ENCODE results near the gene OTOA.
"Not testable (repeated sequence)": the region's sequence is repeated elsewhere in the genome, so short reads cannot be mapped to it uniquely, and the experiment has no call there.

The OTOA gene

DNA sequence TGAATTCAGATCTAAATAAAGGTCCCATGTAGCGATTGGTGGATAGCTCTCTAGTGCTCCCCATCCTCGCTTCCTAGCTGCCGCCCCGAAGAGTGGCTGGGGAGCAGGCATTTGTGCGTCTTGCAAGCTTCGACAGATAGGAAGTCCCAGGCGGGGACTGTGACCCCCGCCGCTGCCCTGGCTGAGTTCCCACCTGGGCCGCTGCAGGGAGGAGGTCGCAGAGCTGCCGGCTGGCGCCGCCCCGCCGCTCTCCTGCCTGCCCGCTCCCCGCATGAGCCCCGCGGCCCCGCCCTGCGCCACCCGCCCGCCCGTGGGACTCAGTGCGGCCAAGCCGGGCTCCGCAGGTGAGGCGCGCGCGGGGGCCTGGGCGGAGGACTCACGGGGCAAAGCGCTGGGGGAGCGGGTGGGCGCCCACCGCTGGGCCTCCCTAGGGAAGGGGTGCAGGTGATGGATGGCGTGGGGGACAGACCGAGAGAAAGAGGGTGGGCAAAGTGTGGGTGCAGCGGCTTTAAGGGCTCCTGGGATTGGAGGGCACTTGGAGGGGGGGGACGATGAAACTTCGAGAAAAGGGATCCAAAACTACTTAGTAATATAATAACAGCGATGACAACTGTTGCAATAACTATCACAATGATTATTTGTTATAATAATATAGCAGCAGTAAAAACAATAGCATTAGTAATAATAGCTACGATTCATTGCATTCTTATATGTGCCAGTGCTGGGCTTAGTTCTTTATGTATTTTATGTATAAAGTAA is at the start of gene OTOA:
OTOA (plus strand) TSS at position 80 of the 759 bp plus-strand sequence. CDS start 14,547 bp downstream, outside the sequence.
- no peak for DNase-seq

DNA sequence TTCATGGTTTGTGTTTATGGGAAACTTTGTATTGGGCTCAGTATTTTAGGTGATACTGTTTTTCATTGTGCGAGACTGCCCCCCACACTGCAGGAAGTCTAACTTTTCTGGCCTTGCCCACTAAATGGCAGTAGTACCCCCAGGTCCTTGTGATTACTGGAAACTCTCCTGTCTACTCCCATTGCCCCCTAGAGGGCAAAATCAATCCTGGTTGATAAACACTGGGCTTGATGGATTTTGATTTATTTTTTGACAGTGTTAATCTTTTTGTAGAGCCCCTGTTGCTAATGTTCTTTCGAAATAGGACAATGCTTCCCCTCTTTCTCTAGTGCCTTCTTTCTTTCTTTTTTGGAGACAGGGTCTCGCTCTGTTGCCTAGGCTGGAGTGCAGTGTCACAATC is 48.9 kb upstream of the OTOA start:
- DNase-seq = no peak

DNA sequence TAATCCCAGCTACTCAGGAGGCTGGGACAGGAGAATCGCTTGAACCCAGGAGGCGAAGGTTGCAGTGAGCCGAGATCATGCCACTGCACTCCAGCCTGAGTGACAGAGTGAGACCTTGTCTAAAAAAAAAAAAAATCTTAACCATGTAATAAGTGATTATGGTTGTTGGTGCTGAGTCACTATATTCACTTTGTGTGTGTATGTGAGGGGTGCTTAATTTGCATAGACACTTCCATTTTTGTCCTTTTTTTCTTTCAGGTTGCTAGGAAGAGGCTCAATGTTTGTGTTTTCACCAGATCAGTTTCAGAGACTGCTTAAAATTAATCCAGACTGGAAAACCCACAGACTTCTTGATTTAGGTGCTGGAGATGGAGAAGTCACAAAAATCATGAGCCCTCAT is 46.2 kb upstream of the OTOA start:
- DNase-seq = no peak

DNA sequence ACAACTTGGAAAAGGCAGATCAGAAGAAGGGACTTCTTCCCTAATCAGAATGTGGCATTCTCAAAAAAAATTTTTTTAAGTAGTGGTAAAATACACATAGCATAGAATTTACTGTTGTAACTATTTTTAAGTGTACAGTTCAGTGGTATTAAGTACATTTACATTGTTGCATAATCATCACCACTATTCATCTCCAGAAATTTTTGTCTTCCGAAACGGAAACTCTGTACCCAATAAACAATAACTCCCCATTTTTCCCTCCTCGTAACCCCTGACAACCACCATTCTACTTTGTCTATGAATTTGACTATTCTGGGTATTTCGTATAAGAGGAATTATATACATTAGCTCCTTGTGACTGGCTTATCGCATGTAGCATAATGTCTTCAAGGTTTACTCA is 45.5 kb upstream of the OTOA start:
- DNase-seq = no peak

DNA sequence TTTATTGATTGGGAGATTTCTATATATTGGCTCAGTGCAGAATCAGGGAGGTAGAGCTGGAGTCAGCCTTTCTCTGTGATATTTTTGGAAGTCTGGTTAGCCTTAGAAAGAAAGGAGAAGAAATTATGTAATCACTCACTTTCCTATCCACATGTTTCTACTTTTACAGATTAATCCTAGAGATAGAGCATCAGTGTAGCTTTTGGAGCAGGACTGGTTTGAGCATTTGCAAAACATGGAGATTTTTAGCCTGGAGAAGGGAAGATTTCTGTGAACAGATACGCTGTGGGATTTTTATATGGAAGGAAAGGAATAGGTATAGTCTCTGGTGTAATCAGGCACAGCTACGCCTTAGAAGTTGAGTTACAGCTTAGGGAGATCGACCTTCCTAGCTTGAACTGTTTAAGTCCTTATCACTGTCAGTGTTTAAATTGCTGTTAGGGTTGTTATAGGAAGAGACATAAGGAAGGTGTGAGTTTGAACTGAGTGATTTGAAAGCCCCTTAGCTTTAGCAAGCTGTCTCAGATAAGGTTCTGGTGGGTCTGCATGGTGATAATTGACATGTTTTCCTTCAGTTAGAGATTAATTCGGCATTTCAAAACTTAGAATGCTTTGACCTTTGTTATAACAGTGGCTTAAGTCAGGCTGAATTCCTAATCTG is 43.9 kb upstream of the OTOA start:
- DNase-seq = no peak

DNA sequence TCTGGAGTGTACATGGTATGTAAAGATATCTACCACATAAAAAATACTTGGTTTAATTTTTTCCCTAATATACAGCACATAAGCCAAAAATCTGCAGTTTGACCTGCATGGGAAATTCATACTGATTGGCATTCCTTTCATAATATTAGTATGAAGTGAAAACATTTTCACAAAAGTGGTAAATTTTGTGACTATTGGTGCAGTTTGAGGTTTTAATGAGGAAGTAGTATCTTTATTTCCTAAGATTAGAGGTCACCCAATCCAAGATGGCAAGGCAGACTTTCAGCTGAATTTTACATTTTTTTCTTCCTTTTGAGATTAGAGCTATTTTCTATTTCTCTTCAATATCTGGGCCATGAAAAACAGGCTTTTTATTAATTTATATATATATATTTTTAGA is 43.2 kb upstream of the OTOA start:
- no peak for DNase-seq

DNA sequence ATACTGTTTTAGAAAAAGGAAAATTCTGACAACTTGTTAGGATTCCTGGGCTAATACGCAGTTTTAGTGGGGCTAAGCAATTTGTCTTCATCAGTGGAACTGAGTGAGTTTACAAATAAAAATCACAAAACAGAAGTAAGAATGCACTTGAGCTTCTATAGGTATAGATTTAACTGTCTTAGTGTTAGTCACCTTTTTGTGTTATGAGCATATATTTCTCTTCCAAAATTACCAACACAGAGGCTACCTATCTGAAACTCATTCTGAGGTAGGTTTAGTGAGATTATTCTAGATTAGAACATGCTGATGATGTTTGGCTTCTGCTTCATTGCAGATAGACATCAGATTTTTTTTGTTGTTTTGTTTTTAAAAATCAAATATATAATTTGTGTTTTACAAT is 41.2 kb upstream of the OTOA start:
- DNase-seq = no peak

DNA sequence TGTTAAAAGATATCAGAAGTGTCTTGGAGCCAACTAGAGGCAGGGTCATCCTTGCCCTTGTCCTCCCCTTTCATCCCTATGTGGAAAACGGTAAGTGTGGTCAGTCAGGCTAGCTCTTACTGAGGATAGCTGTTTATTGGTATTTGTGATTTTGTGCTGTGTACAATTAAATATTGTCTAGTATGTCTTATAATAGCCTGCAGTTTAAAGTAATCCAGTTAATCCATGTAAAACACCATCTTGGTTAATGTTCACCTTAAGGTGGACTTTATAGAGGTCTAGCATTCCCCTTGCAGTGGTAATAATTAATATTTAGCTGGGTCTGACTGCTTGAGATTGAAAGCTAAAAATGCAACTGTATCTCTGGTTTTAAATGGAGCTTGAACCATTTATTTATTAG is 38.7 kb upstream of the OTOA start:
- DNase-seq = no peak

DNA sequence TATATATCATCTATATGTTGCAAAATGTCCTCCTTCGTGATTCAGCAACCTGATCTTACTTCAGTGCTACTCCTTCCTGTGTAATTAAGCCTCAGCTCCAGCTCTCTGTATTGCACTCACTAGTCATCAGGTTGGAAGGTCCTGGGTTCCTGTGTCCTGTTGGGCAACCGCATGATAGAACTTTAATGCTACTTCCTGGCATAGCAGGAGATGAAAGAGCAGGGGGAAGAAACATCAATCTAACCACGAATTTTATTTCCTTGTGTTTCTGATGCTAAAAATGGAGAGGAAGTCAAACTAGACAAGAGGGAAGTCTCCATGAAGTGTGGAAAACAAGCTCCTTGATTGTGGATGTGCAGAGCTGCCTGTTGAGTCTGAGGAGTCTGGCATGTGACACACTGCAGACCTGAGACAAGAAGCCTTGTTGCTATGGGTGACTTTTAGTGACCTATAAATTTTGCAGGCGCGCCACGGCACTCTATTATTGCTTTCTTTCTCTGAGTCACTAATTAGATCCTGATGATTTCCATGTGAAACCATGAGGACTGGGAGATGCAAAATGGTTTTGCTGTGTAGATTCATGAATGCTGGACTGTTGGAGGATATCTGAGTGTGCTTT is 37.0 kb upstream of the OTOA start:
- DNase-seq = no peak

DNA sequence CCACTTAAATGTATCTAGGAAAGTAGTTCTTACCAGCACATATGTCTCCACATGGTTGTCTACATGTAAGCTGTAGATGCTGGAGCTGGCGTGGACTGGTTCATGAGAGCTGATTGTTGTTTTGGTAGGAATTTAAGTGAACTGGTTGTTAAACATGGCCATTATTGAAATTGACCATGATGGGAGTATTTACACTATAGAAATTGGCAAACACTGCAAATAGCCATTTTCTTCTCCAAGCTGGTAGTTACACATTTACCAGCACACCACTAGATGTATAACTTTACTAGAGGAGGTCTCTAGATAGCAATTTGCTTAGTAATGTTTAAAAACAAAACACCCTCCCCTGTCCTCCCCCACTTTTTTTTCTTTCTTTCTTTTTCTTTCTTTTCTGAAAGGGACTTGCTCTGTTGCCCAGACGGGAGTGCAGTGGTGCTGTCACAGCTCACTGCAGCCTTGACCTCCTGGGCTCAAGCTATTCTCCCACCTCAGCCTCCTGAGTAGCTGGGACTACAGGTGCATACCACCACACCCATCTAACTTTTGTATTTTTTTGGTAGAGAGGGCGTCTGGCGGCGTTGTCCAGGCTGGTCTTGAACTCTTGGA is 35.5 kb upstream of the OTOA start:
- no peak for DNase-seq

DNA sequence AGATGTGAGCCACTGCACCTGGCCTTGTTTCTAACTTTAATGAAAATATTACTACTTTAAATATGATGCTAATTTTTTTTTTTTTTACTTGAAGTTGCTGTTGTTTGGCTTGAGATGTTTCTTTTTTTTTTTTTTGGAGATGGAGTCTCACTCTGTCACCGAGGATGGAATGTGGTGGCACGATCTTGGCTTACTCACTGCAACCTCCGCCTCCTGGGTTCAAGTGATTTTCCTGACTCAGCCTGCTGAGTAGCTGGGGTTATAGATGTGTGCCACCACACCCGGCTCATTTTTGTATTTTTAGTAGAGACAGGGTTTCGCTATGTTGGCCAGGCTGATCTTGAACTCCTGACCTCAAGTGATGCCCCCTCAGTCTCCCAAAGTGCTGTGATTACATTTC is 35.0 kb upstream of the OTOA start:
- DNase-seq = no peak

DNA sequence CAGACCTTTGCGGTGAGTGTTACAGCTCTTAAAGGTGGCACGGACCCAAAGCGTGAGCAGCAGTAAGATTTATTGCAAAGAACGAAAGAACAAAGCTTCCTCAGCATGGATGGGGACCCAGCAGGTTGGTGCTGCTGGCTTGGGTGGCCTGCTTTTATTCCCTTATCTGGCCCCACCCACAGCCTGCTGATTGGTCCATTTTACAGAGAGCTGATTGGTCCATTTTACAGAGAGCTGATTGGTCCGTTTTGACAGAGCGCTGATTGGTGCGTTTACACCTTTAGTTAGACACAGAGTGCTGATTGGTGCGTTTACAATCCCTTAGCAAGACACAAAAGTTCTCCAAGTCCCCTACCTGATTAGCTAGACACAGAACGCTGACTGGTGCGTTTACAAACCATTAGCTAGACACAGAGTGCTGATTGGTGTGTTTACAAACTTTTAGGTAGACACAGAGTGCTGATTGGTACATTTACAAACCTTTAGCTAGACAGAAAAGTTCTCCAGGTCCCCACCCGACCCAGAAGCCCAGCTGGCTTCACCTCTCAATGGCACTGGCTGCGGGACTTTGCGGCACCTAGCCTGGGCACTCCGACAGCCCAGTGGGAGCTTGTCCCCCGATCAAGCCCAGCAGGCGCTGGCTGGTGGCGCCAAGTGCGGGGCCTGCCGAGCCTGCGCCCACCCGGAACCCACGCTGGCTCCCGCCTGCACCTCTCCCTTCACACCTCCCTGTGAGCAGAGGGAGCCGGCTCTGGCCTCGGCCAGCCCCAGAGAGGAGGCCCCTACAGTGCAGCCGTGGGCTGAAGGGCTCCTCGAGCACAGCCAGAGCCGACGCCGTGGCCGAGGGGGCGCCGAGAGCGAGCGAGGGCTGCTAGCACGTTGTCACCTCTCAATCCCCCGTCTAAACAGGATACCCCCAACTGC is 33.9 kb upstream of the OTOA start:
- DNase-seq = not testable (repeated sequence)

DNA sequence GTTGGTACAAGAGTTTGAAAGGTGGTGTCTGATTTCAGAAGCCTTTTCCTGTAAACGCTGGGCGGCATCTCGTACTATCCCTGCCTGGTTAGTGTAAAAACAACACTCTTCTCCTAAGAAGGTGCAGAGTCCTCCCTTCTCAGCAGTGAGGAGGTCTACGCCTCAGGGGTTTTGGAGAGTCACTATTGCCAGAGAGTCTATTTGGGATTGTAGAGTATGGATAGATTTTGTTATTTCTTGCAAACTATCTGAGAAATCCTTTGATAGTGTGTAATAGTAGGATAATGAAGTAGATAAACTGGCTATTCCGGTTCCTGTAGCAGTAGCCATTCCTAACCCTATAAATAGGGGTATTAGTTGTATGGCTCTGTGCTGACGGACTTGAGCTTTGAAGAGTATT is 32.9 kb upstream of the OTOA start:
- DNase-seq = not testable (repeated sequence)

DNA sequence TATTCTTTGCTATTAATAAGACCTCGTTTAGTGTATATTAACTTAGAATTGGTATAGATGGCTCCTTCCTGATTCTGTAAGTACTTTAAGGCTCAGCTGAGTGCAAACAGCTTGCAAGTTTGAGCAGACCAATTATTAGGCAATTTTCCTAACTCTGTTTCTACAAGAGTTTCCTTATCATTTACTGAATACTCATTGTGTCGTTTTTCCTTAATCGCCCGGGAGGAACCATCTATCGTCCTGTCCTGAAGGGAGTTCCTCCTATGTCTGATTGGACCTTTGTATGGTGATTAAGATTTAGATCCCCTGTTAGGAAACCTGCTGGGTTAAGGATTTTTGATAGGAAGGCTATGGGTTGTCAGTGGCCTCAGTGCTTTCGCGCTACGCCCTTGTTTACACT is 32.4 kb upstream of the OTOA start:
- not testable (repeated sequence) for DNase-seq

DNA sequence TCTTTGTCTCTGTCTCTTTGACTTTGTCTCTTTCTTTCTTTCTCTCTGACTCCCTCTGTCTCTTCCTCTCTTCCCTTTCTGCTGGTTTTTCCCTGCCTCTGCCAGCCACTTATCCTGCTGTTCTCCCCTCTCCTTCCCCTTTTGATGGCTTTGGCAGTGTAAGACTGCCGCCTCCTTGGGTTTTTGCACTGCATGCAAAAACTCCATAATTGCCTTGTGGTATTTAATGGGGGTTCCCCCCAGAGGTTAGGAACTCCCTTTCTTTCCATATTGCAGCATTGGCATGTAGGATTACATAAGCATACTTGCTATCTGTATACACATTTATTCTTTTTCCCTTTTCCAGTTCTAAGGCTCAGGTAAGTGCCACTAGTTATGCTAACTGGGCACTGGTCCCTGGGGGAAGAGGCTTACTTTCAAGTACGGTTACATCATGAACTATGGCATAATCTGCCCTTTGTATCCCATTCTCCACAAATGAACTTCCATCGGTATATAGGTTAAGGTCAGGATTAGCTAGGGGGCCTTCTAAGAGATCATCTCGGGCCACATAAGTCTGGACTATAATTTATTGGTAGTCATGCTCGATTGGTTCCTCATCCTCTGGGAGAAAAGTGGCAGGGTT is 31.7 kb upstream of the OTOA start:
- DNase-seq = not testable (repeated sequence)

DNA sequence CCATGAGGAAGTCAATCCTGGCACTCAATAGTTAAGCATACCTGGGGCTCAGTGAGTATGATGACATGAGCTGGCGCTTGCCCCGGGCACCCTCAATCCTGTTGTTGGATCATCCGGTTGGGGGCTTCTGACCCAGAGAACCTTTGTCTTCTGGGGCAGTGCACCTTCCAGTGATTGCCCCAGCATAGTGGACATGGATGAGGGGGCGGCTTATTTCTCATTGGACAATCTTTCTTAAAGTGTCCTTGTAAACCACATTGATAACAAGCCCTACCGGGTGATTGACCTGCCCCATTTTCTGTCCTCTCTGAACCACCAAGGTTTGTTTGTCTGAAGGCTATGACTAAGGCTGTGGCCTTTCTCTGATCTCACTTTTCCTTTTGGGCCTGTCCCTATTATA is 29.6 kb upstream of the OTOA start:
- no peak for DNase-seq

DNA sequence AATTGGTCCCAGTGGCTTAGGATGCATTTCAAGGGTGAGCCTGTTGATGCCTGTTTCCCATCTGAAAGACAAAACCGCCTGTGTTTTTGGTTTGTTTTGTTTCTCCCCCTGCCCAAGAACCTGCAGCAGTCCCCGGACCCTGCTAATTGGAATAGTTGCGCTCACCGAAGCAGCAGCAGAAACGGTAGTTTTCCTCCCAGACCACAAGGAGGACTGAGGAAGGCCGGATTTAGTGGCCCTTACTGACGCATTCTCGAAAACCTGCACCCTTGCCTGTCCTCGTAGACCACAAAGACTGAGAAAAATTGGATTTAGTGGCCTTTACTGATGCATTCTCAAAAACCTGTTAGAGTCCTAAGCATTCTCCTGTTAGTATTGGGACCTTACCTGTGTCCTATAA is 28.1 kb upstream of the OTOA start:
- DNase-seq = not testable (repeated sequence)

DNA sequence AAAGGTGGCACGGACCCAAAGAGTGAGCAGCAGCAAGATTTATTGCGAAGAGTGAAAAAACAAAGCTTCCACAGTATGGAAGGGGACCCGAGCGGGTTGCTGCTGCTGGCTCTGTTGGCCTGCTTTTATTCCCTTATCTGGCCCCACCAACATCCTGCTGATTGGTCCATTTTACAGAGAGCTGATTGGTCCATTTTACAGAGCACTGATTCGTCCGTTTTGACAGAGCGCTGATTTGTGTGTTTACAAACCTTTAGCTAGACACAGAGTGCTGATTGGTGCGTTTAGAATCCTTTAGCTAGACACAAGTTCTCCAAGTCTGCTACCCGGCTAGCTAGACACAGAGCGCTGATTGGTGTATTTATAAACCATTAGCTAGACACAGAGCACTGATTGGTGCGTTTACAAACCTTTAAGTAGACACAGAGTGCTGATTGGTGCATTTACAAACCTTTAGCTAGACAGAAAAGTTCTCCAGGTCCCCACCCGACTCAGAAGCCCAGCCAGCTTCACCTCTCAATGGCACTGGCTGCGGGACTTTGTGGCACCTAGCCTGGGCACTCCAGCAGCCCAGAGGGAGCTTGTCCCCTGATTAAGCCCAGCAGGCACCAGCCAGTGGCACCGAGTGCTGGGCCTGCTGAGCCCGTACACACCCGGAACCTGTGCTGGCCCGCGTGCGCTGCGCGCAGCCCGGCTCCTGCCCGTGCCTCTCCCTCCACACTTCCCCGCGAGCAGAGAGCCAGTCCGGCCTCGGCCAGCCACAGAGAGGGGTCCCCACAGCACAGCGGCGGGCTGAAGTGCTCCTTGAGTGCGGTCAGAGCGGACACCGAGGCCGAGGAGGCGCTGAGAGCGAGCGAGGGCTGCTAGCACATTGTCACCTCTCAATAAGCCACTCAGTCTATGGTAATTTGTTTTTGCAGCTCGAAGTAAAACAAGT is 26.5 kb upstream of the OTOA start:
- DNase-seq = no peak

DNA sequence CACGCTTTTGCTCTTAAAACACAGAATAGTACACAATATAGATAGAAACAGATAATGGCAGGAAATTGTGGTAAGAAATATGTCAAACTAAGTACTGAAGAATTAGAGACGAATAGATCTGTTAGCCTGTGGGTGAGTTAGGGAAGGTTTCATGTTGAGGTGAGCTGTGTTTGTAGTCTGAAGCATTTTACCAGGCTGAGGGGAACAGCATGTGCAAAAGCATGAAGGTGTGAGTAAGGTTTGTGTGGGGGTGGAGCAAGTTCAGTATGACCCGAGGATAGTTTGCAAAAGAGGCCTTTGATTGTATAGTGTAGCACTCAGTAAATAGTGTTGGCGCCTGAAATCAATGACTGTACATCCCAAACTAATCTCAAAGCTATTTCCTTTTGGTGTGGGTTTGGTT is 25.2 kb upstream of the OTOA start:
- no peak for DNase-seq

DNA sequence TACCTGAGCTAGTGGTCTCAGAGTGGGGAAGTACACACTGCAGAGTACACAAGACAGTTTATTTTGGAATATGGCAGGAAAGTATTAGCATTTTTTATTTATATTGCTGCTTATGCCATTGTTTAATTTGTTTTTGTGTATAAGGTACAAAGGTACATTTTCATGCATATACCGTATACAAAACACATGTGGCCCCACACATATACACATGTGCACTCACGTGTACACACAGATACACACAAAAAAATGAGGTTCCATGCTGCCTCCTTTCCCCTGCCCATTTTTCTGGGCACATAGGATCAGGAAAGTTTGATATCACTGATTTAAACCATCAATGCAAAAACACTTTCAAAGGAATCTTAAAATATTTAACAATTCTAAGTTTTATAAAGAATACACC is 24.3 kb upstream of the OTOA start:
- DNase-seq = no peak

DNA sequence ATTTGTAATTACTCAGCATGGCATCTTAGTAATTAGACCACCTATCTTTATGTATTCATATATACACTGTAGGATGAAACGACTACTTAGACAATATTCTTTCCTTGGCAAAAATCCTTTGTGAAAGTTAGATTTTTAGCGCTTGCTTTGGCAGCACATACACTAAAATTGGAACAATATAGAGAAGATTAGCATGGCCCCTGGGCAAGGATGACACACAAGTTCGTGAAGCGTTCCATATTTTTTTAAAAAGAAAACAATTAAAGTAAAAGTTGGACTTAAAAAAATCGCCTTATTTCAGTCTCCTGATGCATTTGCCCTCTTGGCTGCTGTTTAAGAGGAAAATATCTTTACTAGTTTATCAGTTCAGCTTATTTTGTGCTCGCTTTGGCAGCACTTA is 21.9 kb upstream of the OTOA start:
- no peak for DNase-seq

Measured in NCI-H1694 (cell line).